ENCODE measurements around the gene E2F4.

Gene E2F4

GRCh38 chr16:67245674-67246080 is 53.7 kb downstream of the E2F4 start:
- Histone ChIP-seq H3K4me1 (ENCODE audit: insufficient read depth, low read length, poor library complexity, severe bottlenecking) (peaks cover 79% of the 10 kb centered on the region), H4K20me1 (ENCODE audit: insufficient read depth, low read length, poor library complexity, severe bottlenecking) (peaks cover 19% of the 10 kb centered on the region), H3K4me2 (ENCODE audit: low read depth, low read length, poor library complexity, severe bottlenecking) (peak overlapping the region; percentile 99), H3K9ac (ENCODE audit: low read depth, low read length, poor library complexity, severe bottlenecking) (peak overlapping the region; percentile 83), H3K36me3 (ENCODE audit: insufficient read depth, low read length) (no peaks in the 10 kb centered on the region), H3K79me2 (ENCODE audit: insufficient read depth, low read length) (peaks cover 48% of the 10 kb centered on the region; the same call in 1 of the 2 replicates), H3K4me3 (ENCODE audit: low read length, poor library complexity, severe bottlenecking) (peak overlapping the region; percentile 88), H3F3A (ENCODE audit: low read depth) (peaks cover 8% of the 10 kb centered on the region), H2AFZ (ENCODE audit: low read length) (no peak overlapping the region), H3K27me3 (ENCODE audit: insufficient read depth, low read length, poor library complexity, severe bottlenecking) (no peaks in the 10 kb centered on the region), H3K9me3 (ENCODE audit: insufficient read depth, low read depth, low read length) (no peaks in the 10 kb centered on the region), H3K9me2 (replicated peaks; ENCODE audit: low read depth, low read length) (no peaks in the 10 kb centered on the region)
- TF ChIP-seq CTCF (conservative IDR thresholded peaks at IDR 0.05; ENCODE audit: low read length) (no peak), EZH2phosphoT487 (IDR thresholded peaks at IDR 0.05; ENCODE audit: borderline replicate concordance) (no peak)

DNA sequence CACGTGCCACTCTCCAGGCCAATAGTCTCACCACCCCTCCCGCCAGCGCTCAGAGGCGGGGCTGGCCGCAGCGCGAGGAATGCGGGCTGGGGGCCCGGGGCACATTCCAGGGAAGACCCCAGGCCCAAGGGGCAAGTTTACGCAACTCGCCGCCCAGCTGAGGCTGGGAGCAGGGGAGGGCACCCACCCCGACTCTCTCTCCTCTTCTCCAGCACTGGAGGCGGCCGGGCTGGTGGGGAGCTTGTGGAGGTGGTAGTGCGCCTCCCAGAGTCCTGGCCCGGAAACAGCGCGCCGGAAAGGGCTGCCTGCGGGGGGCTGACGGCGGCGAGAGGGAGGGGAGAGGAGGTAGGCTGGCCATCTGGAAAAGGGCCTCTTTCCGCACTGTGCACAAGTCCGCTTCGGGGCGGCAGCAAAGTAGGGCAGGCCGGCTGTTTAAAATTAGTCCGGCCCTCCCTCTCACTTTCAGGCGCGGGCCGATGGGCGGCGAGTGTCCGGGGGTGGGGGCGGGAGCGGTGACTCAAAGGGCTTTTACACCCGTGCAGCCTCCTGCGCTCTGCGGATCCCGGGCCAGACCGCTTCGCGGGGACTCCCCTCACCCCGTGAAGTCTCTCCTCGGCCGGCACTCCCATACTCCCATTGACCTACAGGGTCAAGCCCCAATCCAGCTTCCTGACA is 54.3 kb downstream of the E2F4 start:
- peak overlapping the region; percentile 86 for H2AFZ ChIP-seq (ENCODE audit: low read length)
- H3K79me2 ChIP-seq (ENCODE audit: insufficient read depth, low read length), result peaks cover 46% of the 10 kb centered on the region; the same call in 1 of the 2 replicates
- peak overlapping the region; percentile 83 for H3K9ac ChIP-seq (ENCODE audit: low read depth, low read length, poor library complexity, severe bottlenecking)

DNA sequence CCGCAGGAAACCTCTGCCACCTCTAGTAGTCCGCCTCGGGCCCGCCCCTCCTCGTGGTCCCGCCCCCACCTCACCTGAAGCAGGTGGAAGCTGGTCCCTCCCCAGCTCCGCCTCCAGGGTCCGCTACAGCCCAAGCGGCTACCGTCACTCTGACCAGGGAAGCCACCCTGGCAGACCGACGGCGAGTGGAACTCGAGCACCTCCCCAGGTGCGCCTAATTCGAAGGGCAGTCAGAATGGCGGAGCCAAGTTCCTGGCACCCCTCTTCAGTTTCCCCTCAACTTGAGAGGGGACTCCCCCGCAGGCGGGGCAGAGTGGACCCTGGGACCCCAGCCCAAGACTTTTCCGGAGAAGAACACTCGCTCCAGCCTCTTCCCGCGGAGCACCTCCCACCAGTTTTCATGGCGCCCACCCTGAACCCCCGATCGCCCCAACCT is 54.8 kb downstream of the E2F4 start:
- no peaks in the 10 kb centered on the region for H3K9me2 ChIP-seq (replicated peaks; ENCODE audit: low read depth, low read length)
- H3K9ac ChIP-seq (ENCODE audit: low read depth, low read length, poor library complexity, severe bottlenecking), result peak overlapping the region; percentile 83
- TF ChIP-seq CTCF (conservative IDR thresholded peaks at IDR 0.05; ENCODE audit: low read length), result no peak
- H2AFZ ChIP-seq (ENCODE audit: low read length), result peak overlapping the region; percentile 86
- H3F3A ChIP-seq (ENCODE audit: low read depth), result peaks cover 8% of the 10 kb centered on the region
- no peaks in the 10 kb centered on the region for H3K9me3 ChIP-seq (ENCODE audit: insufficient read depth, low read depth, low read length)
- peaks cover 19% of the 10 kb centered on the region for H4K20me1 ChIP-seq (ENCODE audit: insufficient read depth, low read length, poor library complexity, severe bottlenecking)
- H3K36me3 ChIP-seq (ENCODE audit: insufficient read depth, low read length), result no peaks in the 10 kb centered on the region
- H3K4me3 ChIP-seq (ENCODE audit: low read length, poor library complexity, severe bottlenecking), result peak overlapping the region; percentile 88
- peaks cover 71% of the 10 kb centered on the region for H3K4me1 ChIP-seq (ENCODE audit: insufficient read depth, low read length, poor library complexity, severe bottlenecking)
- no peaks in the 10 kb centered on the region for H3K27me3 ChIP-seq (ENCODE audit: insufficient read depth, low read length, poor library complexity, severe bottlenecking)
- H3K79me2 ChIP-seq (ENCODE audit: insufficient read depth, low read length), result peaks cover 40% of the 10 kb centered on the region; the same call in 1 of the 2 replicates
- peak overlapping the region; percentile 99 for H3K4me2 ChIP-seq (ENCODE audit: low read depth, low read length, poor library complexity, severe bottlenecking)

More for the DNA sequence above, 54.3 kb downstream of the E2F4 start:
- Histone ChIP-seq H3K27me3 (ENCODE audit: insufficient read depth, low read length, poor library complexity, severe bottlenecking) (no peaks in the 10 kb centered on the region), H3K4me1 (ENCODE audit: insufficient read depth, low read length, poor library complexity, severe bottlenecking) (peaks cover 77% of the 10 kb centered on the region), H3K9me3 (ENCODE audit: insufficient read depth, low read depth, low read length) (no peaks in the 10 kb centered on the region), H3K4me3 (ENCODE audit: low read length, poor library complexity, severe bottlenecking) (peak overlapping the region; percentile 88), H3K36me3 (ENCODE audit: insufficient read depth, low read length) (no peaks in the 10 kb centered on the region), H3F3A (ENCODE audit: low read depth) (peaks cover 8% of the 10 kb centered on the region), H3K4me2 (ENCODE audit: low read depth, low read length, poor library complexity, severe bottlenecking) (peak overlapping the region; percentile 99), H4K20me1 (ENCODE audit: insufficient read depth, low read length, poor library complexity, severe bottlenecking) (peaks cover 19% of the 10 kb centered on the region), H3K9me2 (replicated peaks; ENCODE audit: low read depth, low read length) (no peaks in the 10 kb centered on the region)
- TF ChIP-seq EZH2phosphoT487 (IDR thresholded peaks at IDR 0.05; ENCODE audit: borderline replicate concordance) (no peak), CTCF (conservative IDR thresholded peaks at IDR 0.05; ENCODE audit: low read length) (peak; percentile 44)
